Suppressor macrophage (primary cell): ENCODE data around the gene LRIG2.

Source experiments
- DNase-seq, 4 experiments: peaks; one replicate each; pipeline ENCODE4 v3.0.0-alpha.2; 2020 to 2022

LRIG2 gene

GRCh38 chr1:113169591-113169990 is 96.6 kb downstream of the LRIG2 start:
- no peak for DNase-seq

DNA sequence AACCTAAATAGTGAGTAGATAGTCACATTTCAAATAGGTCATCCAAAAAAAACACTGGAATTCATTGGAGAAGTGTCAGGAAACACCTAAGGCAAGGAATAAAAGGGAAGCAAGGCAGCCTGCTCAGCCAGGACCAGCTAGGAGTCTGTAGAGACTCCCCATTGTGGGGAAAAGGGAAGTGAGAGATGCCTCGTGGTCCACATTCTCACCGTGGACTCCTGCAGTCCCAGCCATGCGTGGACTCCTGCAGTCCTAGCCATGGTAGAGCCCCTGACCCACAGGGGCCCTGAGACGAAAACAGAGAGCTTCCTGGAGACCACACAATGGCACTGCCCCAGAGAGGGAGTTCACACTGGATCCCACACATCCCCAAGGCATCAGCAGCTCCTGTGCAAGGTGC is 97.5 kb downstream of the LRIG2 start:
- no peak for DNase-seq

DNA sequence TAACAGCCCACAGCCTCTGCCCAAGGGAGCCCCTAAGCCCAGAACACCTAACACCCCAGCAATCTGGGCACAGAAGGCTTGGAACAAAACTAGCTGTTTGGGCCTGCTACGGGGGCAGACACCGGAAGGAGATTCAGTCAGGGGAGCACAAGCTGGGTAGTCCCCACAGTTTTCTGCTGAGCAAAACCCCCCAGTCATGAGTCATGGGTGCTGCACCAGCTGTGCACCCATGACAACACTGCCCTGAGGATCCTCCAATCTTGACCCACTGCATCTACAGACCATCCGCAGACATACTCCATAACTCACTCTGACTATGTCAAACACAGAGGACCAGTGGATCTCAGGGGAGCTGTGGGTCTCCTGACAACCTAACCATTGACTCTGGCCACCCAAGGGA is 105.1 kb downstream of the LRIG2 start:
- no peak for DNase-seq

- no peak for DNase-seq
Measured at GRCh38 chr1:113178522-113178921, 105.5 kb downstream of the LRIG2 start.
